Thyroid gland (tissue), 4 donors: ENCODE data around the gene PNN. TPM values are rescaled to one million over a fixed set of nuclear protein-coding genes. Genes with fewer than 3 reads are reported as not detected.
"Not testable (repeated sequence)": the region's sequence is repeated elsewhere in the genome, so short reads cannot be mapped to it uniquely, and the experiment has no call there.

Experiments used
- DNase-seq, 2 donors: peaks; one replicate each; pipeline ENCODE4 v3.0.0-alpha.2; 2019
- H3K27ac ChIP-seq, 3 donors: fragments of 200-600 bp; sonication (generic); 1 replicate in 2 of 3; 2 replicates in 1 of 3; pipeline ENCODE4 v1.5.1; 2016 to 2019; ENCODE audit warnings: mild to moderate bottlenecking in 1 of 3, moderate library complexity in 1 of 3
- H3K27me3 ChIP-seq: fragments of 200-600 bp; sonication (generic); one replicate; pipeline ENCODE4 v1.5.1; 2019
- H3K36me3 ChIP-seq, 2 donors: fragments of 200-600 bp; sonication (generic); one replicate each; pipeline ENCODE4 v1.5.1; 2016 to 2019
- H3K4me1 ChIP-seq, 2 donors: fragments of 200-600 bp; sonication (generic); one replicate each; pipeline ENCODE4 v1.5.1; 2017 to 2019
- H3K4me3 ChIP-seq, 3 donors: fragments of 200-600 bp; sonication (generic); replicated peaks in 1 of 3; 1 replicate in 2 of 3; 2 replicates in 1 of 3; pipeline ENCODE4 v1.5.1; 2016; ENCODE audit warnings: mild to moderate bottlenecking in 1 of 3
- H3K9me3 ChIP-seq: fragments of 200-600 bp; sonication (generic); one replicate; pipeline ENCODE4 v1.5.1; 2017
- CTCF ChIP-seq, 6 experiments: fragments of 200-600 bp in 3 of 6; fragments of 450-650 bp in 3 of 6; sonication (generic) in 3 of 6; IDR thresholded peaks; one replicate each; pipeline ENCODE4 v1.5.1; 2016 to 2019; ENCODE audit warnings: antibody characterized with exemption in 6 of 6, mild to moderate bottlenecking in 2 of 6, inconsistent platforms in 1 of 6, moderate library complexity in 1 of 6
- POLR2A ChIP-seq, 2 donors: fragments of 450-650 bp; IDR thresholded peaks; one replicate each; pipeline ENCODE4 v1.6.1; 2017; ENCODE audit warnings: antibody characterized with exemption in 2 of 2, mild to moderate bottlenecking in 2 of 2, moderate library complexity in 1 of 2
- WGBS, 2 donors: methylation state at CpG; one replicate each; pipeline ENCODE4 v1.1.5; 2017; 5-methylcytosine and 5-hydroxymethylcytosine counted together
- intact Hi-C: fragments of 100-400 bp; cut with DNase I; formaldehyde crosslinking; loops from one replicate; pipeline ENCODE4 v1.15.1; 2023
- total RNA-seq, 4 donors: library from RNA; depleted of rRNA; stranded (reverse); fragments of >200 nt; gene quantifications; one replicate each; pipeline ENCODE4 v1.2.3, GENCODE V29; 2016

Gene PNN
- total RNA-seq, 4 donors from 2014 or later, result 28.6 to 45.7 (median 43.1) TPM

DNA sequence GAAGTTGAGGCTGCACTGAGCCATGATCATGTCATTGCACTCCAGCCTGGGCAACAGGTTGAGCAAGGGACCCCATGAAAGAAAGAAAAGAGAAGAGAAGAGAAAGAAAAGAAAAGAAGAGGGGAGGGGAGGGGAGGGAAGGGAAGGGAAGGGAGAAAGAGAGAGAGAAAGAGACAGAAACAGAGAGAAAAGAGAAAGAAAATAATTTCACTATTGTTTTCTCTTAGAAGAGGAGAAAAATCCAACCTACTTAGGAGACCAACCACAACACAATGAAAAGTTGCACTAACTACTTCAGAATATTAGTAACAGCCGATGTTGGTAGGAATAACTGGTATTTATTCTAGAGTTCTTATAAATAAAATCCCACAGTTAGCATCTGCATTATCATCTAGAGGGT lies 14.6 kb upstream of the PNN start:
- H3K4me3 ChIP-seq, result no peak overlapping the region
- H3K9me3 ChIP-seq, result no peaks in the 10 kb centered on the region
- no peak for TF ChIP-seq POLR2A (IDR thresholded peaks at IDR 0.05)
- TF ChIP-seq CTCF (IDR thresholded peaks at IDR 0.05), result no peak
- no peak for DNase-seq
- no peaks in the 10 kb centered on the region for H3K27me3 ChIP-seq
- H3K4me1 ChIP-seq, result no peaks in the 10 kb centered on the region
- WGBS, 2 donors, result 89 to 96% methylated on average over 1 of the region's 1 CpG
- peaks cover 5 to 22% of the 10 kb centered on the region in 2 donors for H3K36me3 ChIP-seq
- no peak overlapping the region for H3K27ac ChIP-seq
- intact Hi-C loops, result no loop called here

- H3K4me1 ChIP-seq, result peaks cover 17 to 30% of the 10 kb centered on the region in 2 donors
- H3K36me3 ChIP-seq, H3K27ac ChIP-seq, H3K27me3 ChIP-seq, DNase-seq, H3K4me3 ChIP-seq, H3K9me3 ChIP-seq, intact Hi-C loops: not testable (repeated sequence)
- WGBS, 2 donors, result 68 to 74% methylated on average over 10 of the region's 10 CpGs
Observed at GRCh38 chr14:39167797-39168320, 7.2 kb upstream of the PNN start.

DNA sequence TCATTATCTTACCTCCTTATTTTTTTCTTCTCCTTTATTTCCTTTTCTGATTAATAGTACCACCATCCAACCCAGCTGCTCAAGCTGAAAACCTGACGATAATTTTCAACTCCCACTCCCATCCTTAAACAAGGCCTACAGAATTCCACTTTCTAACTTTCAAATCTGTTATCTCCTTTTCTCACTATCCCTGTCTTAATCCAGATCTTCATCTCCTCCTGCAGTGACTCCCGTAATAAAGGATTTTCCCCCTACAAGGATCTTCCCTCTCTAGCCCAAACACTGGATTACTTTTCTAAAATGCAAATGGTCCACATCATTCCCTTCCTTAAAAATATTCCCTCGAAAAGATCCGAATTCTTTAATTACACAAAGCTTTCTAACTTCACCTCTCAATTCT lies 6.5 kb upstream of the PNN start:
- Histone ChIP-seq H3K4me3 (peak overlapping the region in 2 of 3 donors; percentile 72 to 81), H3K36me3 (no peaks in the 10 kb centered on the region), H3K9me3 (no peaks in the 10 kb centered on the region), H3K27ac (no peak overlapping the region), H3K4me1 (peaks cover 17 to 30% of the 10 kb centered on the region in 2 donors), H3K27me3 (no peaks in the 10 kb centered on the region)
- TF ChIP-seq CTCF (IDR thresholded peaks at IDR 0.05), result no peak
- intact Hi-C loops, result no loop called here
- DNase-seq, result no peak
- 58 to 65% methylated on average over 4 of the region's 4 CpGs for WGBS, 2 donors

GRCh38 chr14:39169541-39169900 lies 5.5 kb upstream of the PNN start:
- no peak for TF ChIP-seq CTCF (IDR thresholded peaks at IDR 0.05)
- TF ChIP-seq POLR2A (IDR thresholded peaks at IDR 0.05), result no peak
- Histone ChIP-seq H3K4me3 (peak overlapping the region; percentile 11 to 81 (median 72)), H3K9me3 (no peaks in the 10 kb centered on the region), H3K27me3 (no peaks in the 10 kb centered on the region), H3K36me3 (no peaks in the 10 kb centered on the region), H3K27ac (peak overlapping the region; percentile 82 to 98 (median 96)), H3K4me1 (peaks cover 17 to 30% of the 10 kb centered on the region in 2 donors)
- WGBS, 2 donors, result 0 to 1% methylated on average over 7 of the region's 7 CpGs
- DNase-seq, result peak; percentile 52 to 55
- intact Hi-C loops, result no loop called here

- intact Hi-C loops, result loop anchor here (5.0 to 10.0 kb wide), 2 partner anchors 56 to 252 kb away; no protein-coding TSS in a partner anchor
- Histone ChIP-seq H3K27ac (no peak overlapping the region), H3K4me3 (no peak overlapping the region), H3K36me3 (peaks cover 17 to 18% of the 10 kb centered on the region in 2 donors), H3K27me3 (no peaks in the 10 kb centered on the region), H3K9me3 (no peaks in the 10 kb centered on the region), H3K4me1 (peaks cover 10 to 20% of the 10 kb centered on the region in 2 donors)
- TF ChIP-seq CTCF (IDR thresholded peaks at IDR 0.05) (no peak), POLR2A (IDR thresholded peaks at IDR 0.05) (no peak)
- no peak for DNase-seq
- 94 to 95% methylated on average over 3 of the region's 3 CpGs for WGBS, 2 donors
Observed at GRCh38 chr14:39173198-39173597, 1.9 kb upstream of the PNN start.
